ENCODE results near the gene ITGAV.

Gene ITGAV

DNA sequence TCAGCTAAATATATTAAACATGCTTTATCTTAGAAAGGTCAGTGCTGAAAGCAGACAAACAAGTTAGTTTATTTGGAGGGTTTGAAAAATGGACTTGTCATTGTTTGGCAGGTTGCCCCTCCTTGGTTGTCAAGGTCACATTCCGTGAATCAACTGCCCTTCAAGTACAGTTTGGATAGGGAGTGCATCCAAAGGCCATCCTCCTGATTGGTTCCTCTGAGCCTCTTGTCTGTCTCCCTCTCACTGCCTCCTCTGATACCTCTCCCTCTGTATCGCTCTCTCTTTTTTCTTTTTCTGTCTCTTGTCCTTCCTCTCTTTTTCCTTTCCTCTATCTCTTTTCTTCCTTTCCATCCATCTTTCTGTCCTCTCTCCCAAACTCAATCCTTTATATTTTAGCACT is 5.4 kb downstream of the ITGAV start:
- Histone ChIP-seq H3K4me3 (replicated peaks; ENCODE audit: low read depth, low read length) (no peak overlapping the region), H3K27me3 (replicated peaks; ENCODE audit: control insufficient read depth, insufficient read depth, low read length) (no peaks in the 10 kb centered on the region), H3K36me3 (ENCODE audit: control insufficient read depth, insufficient read depth, low read length) (no peaks in the 10 kb centered on the region)
- DNase-seq (ENCODE audit: extremely low read depth, insufficient read length) = no peak
- TF ChIP-seq, protein P1, sequence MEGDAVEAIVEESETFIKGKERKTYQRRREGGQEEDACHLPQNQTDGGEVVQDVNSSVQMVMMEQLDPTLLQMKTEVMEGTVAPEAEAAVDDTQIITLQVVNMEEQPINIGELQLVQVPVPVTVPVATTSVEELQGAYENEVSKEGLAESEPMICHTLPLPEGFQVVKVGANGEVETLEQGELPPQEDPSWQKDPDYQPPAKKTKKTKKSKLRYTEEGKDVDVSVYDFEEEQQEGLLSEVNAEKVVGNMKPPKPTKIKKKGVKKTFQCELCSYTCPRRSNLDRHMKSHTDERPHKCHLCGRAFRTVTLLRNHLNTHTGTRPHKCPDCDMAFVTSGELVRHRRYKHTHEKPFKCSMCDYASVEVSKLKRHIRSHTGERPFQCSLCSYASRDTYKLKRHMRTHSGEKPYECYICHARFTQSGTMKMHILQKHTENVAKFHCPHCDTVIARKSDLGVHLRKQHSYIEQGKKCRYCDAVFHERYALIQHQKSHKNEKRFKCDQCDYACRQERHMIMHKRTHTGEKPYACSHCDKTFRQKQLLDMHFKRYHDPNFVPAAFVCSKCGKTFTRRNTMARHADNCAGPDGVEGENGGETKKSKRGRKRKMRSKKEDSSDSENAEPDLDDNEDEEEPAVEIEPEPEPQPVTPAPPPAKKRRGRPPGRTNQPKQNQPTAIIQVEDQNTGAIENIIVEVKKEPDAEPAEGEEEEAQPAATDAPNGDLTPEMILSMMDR (IDR thresholded peaks at IDR 0.05; ENCODE audit: insufficient read depth, low read length, poor library complexity, severe bottlenecking) = no peak

DNA sequence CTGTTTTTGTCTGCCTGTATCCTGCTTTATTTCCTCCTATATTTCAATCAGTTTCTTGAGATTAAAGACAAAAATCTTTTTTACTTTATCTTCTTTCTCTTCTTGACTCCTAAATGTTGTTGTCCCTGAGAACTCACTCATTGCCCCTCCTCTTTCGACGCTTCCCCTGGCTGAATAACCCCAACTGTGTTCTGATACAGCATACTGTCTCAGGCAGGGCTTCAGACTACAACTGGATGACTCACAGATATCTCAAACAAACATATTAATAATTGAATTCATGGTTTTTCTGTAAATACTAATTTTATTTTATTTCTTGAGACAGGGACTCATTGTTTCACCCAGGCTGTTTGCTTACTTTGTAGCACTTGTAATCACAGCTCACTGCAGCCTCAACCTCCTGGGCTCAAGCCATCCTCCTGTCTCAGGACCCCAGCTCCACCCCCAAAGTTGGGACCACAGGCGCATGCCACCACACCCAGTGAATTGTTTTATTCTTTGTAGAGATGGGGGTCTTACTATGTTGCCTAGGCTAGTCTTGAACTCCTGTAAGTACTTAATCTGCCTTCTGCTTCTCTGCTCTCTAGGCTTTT is 9.4 kb downstream of the ITGAV start:
- DNase-seq (ENCODE audit: extremely low read depth, insufficient read length) = no peak
- no peaks in the 10 kb centered on the region for H3K27me3 ChIP-seq (replicated peaks; ENCODE audit: control insufficient read depth, insufficient read depth, low read length)

DNA sequence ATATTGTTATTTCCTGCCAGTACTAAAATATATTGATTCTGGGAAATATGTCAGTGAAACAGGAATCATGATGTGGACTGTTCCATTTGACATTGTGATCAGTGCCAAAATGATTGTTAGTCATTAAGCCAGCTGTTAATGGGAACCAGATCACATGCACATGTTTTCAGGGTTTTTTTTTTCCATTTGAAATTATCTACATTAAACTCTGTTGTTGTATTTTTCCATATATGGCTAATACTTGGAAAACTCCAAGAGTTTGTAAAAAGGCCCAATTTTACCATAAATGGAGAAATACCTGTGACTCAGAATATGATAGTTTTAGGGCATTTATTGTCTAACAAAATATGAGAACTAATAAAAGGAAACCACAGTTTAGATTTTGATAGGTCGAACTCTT is 13.4 kb downstream of the ITGAV start:
- Histone ChIP-seq H3K36me3 (ENCODE audit: control insufficient read depth, insufficient read depth, low read length) (no peaks in the 10 kb centered on the region; the same call in none of the 2 replicates), H3K4me3 (replicated peaks; ENCODE audit: low read depth, low read length) (no peak overlapping the region), H3K27me3 (replicated peaks; ENCODE audit: control insufficient read depth, insufficient read depth, low read length) (no peaks in the 10 kb centered on the region)
- DNase-seq (ENCODE audit: extremely low read depth, insufficient read length) = no peak
- TF ChIP-seq, protein P1 (IDR thresholded peaks at IDR 0.05; ENCODE audit: insufficient read depth, low read length, poor library complexity, severe bottlenecking) = no peak

More for the DNA sequence above, 9.4 kb downstream of the ITGAV start:
- Histone ChIP-seq H3K36me3 (ENCODE audit: control insufficient read depth, insufficient read depth, low read length) (no peaks in the 10 kb centered on the region), H3K4me3 (replicated peaks; ENCODE audit: low read depth, low read length) (no peak overlapping the region)
- TF ChIP-seq, protein P1 (IDR thresholded peaks at IDR 0.05; ENCODE audit: insufficient read depth, low read length, poor library complexity, severe bottlenecking) = no peak

DNA sequence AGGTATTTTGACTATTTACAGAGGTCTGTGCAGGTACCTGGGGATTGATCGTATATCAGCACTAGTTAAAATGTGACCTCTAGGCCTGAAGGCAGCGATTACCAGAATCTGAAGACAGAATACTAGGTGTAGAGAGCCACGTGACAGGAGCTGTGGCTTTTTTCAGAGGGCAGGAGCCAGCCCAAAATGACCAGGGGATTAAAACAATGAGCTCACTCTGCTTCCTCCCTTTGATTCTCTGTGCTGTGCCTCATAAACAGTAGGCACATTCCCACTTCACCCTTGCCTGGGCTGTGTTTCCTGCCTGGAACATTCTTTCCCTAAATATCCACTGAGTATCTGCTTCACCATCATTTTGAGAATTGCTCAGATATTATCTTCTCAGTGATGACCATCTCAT is 15.2 kb downstream of the ITGAV start:
- DNase-seq (ENCODE audit: extremely low read depth, insufficient read length) = no peak
- Histone ChIP-seq H3K27me3 (replicated peaks; ENCODE audit: control insufficient read depth, insufficient read depth, low read length) (no peaks in the 10 kb centered on the region), H3K36me3 (ENCODE audit: control insufficient read depth, insufficient read depth, low read length) (no peaks in the 10 kb centered on the region; the same call in none of the 2 replicates), H3K4me3 (replicated peaks; ENCODE audit: low read depth, low read length) (no peak overlapping the region)
- TF ChIP-seq, protein P1 (IDR thresholded peaks at IDR 0.05; ENCODE audit: insufficient read depth, low read length, poor library complexity, severe bottlenecking) = no peak

DNA sequence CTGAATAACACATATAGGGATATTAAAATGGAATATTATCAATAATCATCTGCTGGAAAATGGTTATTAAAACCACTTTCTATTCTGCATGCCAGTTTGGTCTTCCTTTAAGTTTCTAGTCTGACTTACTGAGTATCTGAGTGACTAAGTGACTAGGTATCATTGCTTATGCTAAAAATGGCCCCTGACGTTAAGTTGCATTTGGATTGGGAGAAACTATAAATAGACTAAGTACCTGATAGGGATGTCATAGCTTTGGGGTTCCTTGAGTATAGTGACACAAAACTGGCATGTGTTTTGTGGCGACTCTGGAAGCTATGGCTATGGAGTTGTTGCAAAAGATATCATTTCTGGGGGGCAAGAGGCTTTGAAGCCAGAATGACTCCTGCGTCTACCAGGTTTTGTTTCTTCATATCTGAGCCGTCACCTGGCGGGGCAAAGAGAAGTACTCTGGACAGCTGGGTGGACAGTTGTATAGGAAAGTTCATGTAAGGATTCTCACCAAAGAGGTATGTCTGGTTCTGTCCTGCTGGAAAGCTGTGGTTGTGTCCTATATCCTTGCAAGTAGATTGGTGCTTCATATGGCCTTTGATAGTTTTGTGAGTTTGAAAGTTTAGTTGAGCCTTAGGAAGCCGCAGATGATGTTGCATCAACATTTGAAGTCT is 17.9 kb downstream of the ITGAV start:
- no peaks in the 10 kb centered on the region; the same call in none of the 2 replicates for H3K36me3 ChIP-seq (ENCODE audit: control insufficient read depth, insufficient read depth, low read length)
- no peaks in the 10 kb centered on the region for H3K27me3 ChIP-seq (replicated peaks; ENCODE audit: control insufficient read depth, insufficient read depth, low read length)
- H3K4me3 ChIP-seq (replicated peaks; ENCODE audit: low read depth, low read length) = no peak overlapping the region
- TF ChIP-seq, protein P1 (IDR thresholded peaks at IDR 0.05; ENCODE audit: insufficient read depth, low read length, poor library complexity, severe bottlenecking) = no peak
- no peak for DNase-seq (ENCODE audit: extremely low read depth, insufficient read length)

Measured in GM06990 (cell line).